ENCODE data around the gene SLC37A4. TPM values are rescaled to one million over a fixed set of nuclear protein-coding genes. Genes with fewer than 3 reads are reported as not detected.

The SLC37A4 gene
- total RNA-seq, 1 experiment from 2014 or later, result 54.5 TPM

DNA sequence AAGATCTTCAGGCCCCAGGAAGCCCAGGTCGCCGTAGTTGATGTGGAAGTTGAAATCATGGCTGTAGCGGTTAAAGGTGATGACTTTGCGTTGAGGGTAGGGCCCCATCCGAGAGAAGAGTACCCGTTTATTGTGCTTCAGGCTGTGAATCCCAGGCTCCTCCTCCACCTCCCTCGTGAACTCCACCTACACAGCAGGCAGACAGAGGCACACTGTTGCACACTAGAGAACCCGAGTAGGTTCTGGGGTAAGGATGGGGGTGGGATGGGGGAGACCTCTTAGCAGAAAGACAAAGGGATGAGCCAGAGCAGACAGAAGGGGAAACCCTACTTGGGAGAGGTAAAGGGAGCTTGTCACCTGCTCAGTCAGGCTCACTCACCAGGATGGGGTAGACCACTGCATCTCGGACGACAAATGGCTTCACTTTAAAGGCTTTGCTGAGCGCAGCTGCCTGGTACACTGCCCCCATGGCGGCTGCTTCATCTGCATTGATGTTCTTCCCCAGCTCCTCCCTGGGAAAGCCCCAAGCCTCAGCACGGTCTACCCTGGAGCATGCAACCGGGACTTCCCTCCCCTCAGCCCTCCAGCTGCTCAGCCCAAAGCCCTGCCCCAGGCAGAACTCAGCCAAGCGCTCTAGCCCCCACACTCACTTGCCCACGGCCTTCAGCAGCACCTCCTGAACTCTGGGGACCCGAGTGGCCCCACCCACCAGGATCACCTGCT is 20.9 kb upstream of the SLC37A4 start (continued):
- TF ChIP-seq, protein P1, sequence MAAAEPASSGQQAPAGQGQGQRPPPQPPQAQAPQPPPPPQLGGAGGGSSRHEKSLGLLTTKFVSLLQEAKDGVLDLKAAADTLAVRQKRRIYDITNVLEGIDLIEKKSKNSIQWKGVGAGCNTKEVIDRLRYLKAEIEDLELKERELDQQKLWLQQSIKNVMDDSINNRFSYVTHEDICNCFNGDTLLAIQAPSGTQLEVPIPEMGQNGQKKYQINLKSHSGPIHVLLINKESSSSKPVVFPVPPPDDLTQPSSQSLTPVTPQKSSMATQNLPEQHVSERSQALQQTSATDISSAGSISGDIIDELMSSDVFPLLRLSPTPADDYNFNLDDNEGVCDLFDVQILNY (CRISPR knock-in tag; IDR thresholded peaks at IDR 0.05), result no peak
- TF ChIP-seq FOXJ3 (CRISPR knock-in tag; IDR thresholded peaks at IDR 0.05; ENCODE audit: borderline replicate concordance) (no peak), SOX15 (CRISPR knock-in tag; IDR thresholded peaks at IDR 0.05) (no peak), ZNF232 (CRISPR knock-in tag; IDR thresholded peaks at IDR 0.05) (no peak), MYBL2 (CRISPR knock-in tag; IDR thresholded peaks at IDR 0.05) (no peak)
- TF ChIP-seq, protein P2, sequence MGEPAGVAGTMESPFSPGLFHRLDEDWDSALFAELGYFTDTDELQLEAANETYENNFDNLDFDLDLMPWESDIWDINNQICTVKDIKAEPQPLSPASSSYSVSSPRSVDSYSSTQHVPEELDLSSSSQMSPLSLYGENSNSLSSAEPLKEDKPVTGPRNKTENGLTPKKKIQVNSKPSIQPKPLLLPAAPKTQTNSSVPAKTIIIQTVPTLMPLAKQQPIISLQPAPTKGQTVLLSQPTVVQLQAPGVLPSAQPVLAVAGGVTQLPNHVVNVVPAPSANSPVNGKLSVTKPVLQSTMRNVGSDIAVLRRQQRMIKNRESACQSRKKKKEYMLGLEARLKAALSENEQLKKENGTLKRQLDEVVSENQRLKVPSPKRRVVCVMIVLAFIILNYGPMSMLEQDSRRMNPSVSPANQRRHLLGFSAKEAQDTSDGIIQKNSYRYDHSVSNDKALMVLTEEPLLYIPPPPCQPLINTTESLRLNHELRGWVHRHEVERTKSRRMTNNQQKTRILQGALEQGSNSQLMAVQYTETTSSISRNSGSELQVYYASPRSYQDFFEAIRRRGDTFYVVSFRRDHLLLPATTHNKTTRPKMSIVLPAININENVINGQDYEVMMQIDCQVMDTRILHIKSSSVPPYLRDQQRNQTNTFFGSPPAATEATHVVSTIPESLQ (CRISPR knock-in tag; IDR thresholded peaks at IDR 0.05), result no peak
- TF ChIP-seq, protein P3, sequence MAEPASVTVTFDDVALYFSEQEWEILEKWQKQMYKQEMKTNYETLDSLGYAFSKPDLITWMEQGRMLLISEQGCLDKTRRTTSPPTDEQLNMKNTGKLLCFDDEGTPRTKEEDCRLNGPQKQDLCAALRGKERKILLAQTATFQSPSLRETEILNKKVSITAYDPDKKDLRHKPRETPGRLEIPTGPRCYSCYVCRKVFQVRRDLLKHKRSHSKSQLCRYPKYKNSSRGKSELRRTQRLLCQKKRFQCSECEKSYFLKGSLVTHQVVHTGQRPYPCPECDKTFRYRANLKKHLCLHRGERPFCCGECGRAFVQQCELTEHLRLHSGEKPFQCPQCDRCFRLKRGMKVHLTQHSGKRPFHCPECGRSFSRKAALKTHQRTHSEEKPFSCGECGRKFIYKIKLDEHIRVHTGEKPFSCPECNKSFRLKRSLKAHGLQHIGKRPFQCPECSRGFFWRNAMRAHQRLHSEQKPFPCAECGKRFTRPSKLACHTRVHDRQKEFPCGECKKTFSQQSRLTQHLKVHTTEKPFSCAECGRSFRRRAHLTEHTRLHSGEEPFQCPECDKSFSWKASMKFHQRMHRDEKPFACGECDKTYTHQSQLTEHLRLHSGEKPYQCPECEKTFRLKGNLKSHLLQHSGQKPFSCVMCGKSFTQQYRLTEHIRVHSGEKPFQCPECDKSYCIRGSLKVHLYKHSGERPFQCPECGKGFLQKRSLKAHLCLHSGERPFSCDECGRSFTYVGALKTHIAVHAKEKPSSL (CRISPR knock-in tag; conservative IDR thresholded peaks at IDR 0.05), result no peak
- TF ChIP-seq, protein P4, sequence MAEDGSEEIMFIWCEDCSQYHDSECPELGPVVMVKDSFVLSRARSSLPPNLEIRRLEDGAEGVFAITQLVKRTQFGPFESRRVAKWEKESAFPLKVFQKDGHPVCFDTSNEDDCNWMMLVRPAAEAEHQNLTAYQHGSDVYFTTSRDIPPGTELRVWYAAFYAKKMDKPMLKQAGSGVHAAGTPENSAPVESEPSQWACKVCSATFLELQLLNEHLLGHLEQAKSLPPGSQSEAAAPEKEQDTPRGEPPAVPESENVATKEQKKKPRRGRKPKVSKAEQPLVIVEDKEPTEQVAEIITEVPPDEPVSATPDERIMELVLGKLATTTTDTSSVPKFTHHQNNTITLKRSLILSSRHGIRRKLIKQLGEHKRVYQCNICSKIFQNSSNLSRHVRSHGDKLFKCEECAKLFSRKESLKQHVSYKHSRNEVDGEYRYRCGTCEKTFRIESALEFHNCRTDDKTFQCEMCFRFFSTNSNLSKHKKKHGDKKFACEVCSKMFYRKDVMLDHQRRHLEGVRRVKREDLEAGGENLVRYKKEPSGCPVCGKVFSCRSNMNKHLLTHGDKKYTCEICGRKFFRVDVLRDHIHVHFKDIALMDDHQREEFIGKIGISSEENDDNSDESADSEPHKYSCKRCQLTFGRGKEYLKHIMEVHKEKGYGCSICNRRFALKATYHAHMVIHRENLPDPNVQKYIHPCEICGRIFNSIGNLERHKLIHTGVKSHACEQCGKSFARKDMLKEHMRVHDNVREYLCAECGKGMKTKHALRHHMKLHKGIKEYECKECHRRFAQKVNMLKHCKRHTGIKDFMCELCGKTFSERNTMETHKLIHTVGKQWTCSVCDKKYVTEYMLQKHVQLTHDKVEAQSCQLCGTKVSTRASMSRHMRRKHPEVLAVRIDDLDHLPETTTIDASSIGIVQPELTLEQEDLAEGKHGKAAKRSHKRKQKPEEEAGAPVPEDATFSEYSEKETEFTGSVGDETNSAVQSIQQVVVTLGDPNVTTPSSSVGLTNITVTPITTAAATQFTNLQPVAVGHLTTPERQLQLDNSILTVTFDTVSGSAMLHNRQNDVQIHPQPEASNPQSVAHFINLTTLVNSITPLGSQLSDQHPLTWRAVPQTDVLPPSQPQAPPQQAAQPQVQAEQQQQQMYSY (CRISPR knock-in tag; IDR thresholded peaks at IDR 0.05), result no peak

DNA sequence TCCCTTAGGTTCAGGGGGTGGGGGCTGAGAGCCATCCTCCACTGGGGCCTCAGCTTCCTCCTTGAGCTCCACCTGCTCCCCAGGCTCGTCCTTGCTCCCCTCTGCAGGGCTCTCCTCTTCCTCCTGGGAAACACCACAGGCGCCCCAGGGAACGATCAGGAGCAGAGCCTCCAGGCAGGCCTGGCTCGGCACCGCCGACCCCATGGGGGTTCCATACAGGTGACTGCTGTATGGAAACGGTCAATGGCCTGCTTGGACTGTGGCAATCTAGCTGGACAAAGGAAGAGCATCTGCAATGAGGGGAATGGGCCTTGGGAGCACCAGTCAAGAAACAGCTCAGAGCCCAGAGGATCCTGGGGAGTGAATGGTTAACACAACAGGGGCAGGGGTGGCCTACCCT is 18.4 kb upstream of the SLC37A4 start:
- Mint-ChIP-seq H3K4me1 (peaks cover 7% of the 10 kb centered on the region), H3K36me3 (peaks cover 80% of the 10 kb centered on the region)
- ATAC-seq, result no peak

More for the DNA sequence above, 18.4 kb upstream of the SLC37A4 start:
- TF ChIP-seq JAZF1 (CRISPR knock-in tag; IDR thresholded peaks at IDR 0.05), result no peak
- TF ChIP-seq ZNF317 (CRISPR knock-in tag; IDR thresholded peaks at IDR 0.05; ENCODE audit: borderline replicate concordance, low read depth), result no peak
- TF ChIP-seq NFATC4 (CRISPR knock-in tag; IDR thresholded peaks at IDR 0.05), result no peak
- no peak for TF ChIP-seq ZBTB21 (CRISPR knock-in tag; IDR thresholded peaks at IDR 0.05; ENCODE audit: borderline replicate concordance)
- no peak for TF ChIP-seq IRF2 (CRISPR knock-in tag; IDR thresholded peaks at IDR 0.05; ENCODE audit: borderline replicate concordance, low read depth)
- no peak for TF ChIP-seq MXD4 (CRISPR knock-in tag; IDR thresholded peaks at IDR 0.05; ENCODE audit: borderline replicate concordance)
- no peak for TF ChIP-seq KAT7 (CRISPR knock-in tag; IDR thresholded peaks at IDR 0.05; ENCODE audit: borderline replicate concordance)
- no peak for TF ChIP-seq ATF1 (CRISPR knock-in tag; IDR thresholded peaks at IDR 0.05)
- TF ChIP-seq ZNF423 (CRISPR knock-in tag; IDR thresholded peaks at IDR 0.05), result no peak
- TF ChIP-seq, protein P5, sequence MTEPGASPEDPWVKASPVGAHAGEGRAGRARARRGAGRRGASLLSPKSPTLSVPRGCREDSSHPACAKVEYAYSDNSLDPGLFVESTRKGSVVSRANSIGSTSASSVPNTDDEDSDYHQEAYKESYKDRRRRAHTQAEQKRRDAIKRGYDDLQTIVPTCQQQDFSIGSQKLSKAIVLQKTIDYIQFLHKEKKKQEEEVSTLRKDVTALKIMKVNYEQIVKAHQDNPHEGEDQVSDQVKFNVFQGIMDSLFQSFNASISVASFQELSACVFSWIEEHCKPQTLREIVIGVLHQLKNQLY (CRISPR knock-in tag; IDR thresholded peaks at IDR 0.05), result no peak
- TF ChIP-seq SOX15 (CRISPR knock-in tag; IDR thresholded peaks at IDR 0.05), result no peak
- TF ChIP-seq MYBL2 (CRISPR knock-in tag; IDR thresholded peaks at IDR 0.05), result no peak
- no peak for TF ChIP-seq NR1H2 (CRISPR knock-in tag; IDR thresholded peaks at IDR 0.05)
- TF ChIP-seq SMAD3 (CRISPR knock-in tag; IDR thresholded peaks at IDR 0.05; ENCODE audit: borderline replicate concordance), result no peak
- TF ChIP-seq GRHL2 (CRISPR knock-in tag; IDR thresholded peaks at IDR 0.05; ENCODE audit: insufficient replicate concordance, severe bottlenecking), result no peak
- TF ChIP-seq CREM (CRISPR knock-in tag; IDR thresholded peaks at IDR 0.05), result no peak
- TF ChIP-seq CBFB (CRISPR knock-in tag; IDR thresholded peaks at IDR 0.05; ENCODE audit: low read depth), result no peak
- TF ChIP-seq CREB1 (CRISPR knock-in tag; IDR thresholded peaks at IDR 0.05), result no peak
- Mint-ChIP-seq H3K9me3 (no peaks in the 10 kb centered on the region), H3K27ac (no peak overlapping the region), H3K4me3 (no peak overlapping the region), H3K27me3 (ENCODE audit: low read depth) (no peaks in the 10 kb centered on the region)
- ChIA-PET POLR2A (no interaction called here), CTCF (interaction anchor here (0.6 kb wide), 1 partner anchor 94 kb away, joined by 3 read pairs; no protein-coding TSS in a partner anchor)
- DNase-seq (ENCODE audit: low spot score), result no peak
